Stimulated activated CD8-positive, alpha-beta memory T cell treated with anti-CD3 and anti-CD28 coated beads, Interleukin-12 subunit alpha, Interleukin-12 subunit beta, amount 100 ng/mL, for 1 hour (primary cell): ENCODE data around the gene MLPH.

ENCODE experiments used
- DNase-seq: peaks from one replicate; pipeline ENCODE4 v3.0.0-alpha.2; 2020; ENCODE audit warnings: low read depth

MLPH gene, protein sequence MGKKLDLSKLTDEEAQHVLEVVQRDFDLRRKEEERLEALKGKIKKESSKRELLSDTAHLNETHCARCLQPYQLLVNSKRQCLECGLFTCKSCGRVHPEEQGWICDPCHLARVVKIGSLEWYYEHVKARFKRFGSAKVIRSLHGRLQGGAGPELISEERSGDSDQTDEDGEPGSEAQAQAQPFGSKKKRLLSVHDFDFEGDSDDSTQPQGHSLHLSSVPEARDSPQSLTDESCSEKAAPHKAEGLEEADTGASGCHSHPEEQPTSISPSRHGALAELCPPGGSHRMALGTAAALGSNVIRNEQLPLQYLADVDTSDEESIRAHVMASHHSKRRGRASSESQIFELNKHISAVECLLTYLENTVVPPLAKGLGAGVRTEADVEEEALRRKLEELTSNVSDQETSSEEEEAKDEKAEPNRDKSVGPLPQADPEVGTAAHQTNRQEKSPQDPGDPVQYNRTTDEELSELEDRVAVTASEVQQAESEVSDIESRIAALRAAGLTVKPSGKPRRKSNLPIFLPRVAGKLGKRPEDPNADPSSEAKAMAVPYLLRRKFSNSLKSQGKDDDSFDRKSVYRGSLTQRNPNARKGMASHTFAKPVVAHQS

DNA sequence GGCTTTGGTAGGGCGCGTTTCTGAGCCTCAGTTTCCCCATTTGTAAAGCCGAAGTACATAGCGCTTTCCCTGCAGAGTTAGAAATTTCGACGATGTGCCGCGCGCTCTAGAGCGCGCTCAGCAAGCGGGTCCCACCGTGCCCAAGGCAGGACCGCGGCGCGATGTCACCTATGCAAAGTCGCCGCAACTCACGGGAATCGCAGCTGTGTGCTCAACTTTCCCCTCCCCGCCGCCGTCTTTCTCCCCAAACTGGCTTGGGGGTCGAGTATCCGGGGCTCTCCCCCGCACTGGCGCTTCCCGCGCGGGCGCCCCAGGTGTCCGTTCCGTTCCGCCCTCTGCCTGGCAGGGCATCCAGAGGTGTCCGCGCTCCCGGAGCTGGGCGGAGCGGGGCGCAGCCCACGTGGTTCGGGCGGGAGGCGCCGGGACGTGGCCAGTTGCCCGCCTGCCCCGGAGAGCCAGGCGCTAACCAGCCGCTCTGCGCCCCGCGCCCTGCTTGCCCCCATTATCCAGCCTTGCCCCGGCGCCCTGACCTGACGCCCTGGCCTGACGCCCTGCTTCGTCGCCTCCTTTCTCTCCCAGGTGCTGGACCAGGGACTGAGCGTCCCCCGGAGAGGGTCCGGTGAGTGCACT lies at the start of gene MLPH:
MLPH (plus strand) TSS at position 433 of the 630 bp plus-strand sequence. CDS start 6,176 bp downstream, outside the sequence.
- DNase-seq, result no peak

DNA sequence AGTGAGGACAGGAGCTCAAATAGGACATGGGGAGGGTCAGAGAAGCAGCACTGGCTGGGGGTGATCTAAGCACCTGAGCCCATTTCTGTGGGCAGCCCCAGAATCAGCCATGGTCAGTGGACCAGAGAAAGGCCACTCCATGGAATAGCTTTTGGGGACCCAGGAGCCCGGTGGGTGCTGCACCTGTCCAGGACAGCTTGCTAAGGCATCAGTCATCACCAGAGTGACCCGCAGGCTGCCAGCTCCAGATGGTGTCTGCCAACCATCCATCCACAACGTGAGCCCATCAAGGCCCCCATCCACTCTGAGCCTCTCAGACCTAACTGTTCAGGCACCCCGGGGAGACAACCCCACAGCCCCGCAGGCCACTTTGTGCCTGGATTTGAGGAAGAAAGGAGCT lies 49.5 kb upstream of the MLPH start:
- DNase-seq, result no peak

DNA sequence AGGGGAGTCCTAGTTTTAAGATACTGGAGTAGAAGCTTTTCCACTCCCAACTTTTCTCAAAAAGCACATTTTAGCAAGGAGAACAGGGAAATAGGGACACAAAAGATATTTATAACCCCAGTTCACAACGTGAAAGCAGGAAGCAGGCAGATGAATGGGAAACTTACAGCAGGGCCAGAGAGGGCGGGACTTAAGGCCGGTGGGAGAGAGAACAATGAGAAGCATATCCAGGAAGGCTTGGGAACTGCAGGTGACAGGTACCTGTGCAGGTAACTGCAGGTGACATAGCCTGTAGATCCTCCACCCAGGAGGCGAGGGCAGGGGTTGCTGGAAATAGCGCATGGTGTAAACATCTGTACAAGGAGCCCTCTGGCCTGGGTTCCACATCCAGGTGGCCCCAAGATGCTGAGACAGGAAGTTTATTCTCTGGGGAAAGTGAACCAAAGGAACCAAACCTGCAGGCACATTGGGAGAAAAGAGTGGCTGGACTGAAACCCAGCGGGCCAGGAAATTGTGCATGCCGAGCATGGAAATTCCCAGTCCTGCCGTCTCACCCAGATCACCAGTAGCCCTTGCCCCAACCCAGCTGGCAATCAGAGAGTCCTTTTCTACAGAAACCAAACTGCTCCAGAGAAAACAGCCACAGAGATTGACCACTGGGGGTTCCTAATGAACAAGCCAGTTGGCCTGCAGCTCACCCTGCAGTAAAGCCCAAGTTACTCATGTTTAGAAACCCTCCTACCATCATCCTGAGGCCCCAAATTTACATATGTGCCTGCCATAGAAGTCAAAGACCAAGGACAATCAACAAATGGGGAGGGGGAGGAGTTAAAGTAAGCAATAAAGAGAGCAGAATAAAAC lies 48.7 kb upstream of the MLPH start:
- no peak for DNase-seq

DNA sequence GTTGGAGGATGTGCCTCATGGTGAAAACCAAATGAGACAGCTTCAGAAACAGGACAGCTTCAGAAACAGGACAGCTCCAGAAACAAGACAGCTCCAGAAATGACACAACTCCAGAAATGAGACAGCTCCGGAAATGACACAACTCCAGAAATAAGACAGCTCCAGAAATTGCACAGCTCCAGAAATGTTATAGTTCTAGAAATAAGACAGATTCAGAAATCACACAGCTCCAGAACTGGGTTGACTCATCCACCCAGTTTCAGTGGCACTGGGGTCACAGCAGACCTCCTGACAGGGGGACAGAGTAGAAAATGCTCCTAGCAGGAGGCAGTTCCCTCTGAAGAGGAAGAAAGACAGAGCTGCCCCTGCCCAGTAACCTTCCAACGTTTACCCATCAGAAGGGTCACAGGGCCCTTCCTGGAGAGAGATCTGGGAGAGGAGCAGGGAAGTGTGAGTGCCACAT lies 46.2 kb upstream of the MLPH start:
- no peak for DNase-seq

DNA sequence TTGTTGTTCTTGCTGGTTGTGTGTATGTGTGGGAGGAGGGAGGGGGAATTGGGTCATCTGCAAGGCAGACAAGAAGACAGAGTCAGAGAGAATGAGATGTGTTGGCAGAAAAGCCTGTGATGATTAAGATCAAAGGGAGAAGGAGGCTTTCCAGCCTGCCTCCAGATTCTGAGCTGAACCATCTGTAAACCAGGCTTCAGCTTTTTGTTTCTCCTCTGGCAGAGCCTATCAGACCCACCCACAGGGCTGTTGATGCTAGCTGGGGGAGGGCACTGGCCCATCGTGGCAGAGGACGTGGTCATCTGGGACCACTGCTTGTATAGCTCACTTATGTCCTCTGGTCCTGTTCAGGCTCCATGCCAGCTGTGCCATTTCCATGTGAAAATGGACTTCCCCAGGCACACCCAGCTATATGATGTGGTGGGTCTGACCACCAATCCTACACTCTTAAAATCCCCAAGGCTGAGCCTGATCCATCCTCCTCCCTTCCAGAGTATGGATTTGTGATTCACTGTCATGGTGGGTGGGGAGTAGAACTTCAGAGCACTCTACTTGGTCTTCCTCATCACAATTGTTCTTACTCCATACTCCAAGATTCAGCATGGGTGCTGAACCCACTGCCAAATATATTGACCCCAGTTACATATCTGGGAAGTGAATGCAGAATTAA lies 45.3 kb upstream of the MLPH start:
- no peak for DNase-seq

DNA sequence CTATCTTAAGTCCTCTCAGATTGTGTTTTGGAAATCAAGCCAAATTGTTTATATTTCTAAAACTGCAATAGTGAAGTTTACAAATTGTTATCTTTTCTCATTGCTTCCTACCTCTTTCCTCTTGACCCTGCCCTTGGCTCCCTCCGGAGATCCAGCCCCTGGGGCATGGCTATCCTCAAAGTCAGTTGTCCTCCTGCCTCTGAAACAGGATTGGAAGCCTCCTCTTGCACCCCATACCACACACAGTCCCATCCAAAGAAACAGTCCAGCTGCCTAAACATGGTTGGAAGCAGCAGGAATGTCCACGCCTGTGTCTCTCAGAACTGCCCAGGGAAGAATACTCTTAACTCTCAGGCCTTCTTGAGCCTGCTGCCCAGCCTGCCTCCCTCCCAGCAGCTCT lies 43.0 kb upstream of the MLPH start:
- DNase-seq, result no peak

DNA sequence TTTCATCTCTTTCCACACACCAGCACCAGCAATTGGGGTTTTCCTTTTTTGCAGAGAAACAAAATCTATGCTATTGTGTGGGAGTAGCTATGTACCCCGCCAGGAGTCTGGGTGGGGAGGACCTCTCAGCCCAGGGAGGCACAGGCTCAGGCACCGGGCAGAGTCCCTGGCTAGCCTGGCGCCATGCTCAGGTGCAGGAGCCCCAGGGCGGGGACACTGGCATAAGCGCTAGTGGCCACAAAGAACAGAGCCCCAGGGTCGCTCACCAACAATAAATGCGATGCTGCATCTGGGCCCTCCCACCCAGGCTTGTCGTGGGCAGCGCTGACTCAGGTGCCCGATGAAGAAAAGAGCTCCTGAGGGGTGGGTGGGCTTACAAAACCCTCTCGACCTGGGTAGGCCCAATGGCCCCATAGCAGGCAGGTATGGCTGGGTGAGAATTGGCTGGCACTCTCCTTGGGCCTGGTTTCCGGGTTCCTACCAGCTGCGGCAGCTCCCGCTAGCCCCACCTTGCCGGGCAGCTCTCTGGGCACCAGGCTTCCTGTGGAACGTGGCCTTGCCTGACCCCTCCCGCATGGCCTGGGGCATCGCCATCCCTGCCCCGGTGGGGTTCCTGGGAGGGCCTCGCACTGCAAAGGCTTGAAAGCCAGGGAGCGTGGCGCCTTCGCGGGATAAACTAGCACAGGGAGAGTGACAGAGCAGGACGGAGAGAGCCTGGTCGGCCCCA lies 41.3 kb upstream of the MLPH start:
- DNase-seq, result no peak

DNA sequence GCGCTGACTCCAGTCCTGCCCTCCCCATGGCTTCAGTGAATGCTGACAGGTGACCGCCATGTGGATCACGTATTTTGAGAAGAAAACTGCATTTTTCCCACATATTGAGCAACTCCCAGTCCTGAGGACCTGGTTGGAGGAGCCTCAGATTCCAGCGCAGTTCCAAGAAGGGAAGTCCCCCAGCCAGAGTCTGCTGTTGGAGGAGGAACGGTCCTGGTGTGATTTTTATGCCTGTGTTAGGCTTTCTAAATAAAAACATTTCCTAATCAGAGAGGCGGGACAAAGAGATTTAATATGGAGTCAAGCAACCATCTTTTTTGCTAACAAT lies 40.7 kb upstream of the MLPH start:
- DNase-seq, result no peak

DNA sequence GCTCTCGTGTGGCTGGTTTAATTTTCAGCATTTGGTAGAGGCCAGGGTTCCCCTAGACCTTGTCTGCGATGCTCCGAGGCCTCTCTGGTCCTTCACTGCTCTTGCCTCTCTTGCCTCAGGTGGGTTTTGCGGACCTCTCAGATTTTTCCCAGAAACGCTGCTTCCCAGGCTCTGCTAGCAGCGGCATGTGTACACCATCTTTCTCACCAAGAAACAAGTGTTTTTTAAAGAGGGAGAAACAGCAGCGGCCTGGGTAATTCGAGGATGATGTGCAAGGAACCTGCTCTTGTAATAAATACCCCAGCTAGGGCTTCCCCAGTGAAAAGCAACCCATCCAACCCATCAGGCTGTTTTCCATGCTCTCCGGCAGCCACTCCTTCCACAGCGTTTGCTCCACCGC lies 39.6 kb upstream of the MLPH start:
- DNase-seq, result no peak

DNA sequence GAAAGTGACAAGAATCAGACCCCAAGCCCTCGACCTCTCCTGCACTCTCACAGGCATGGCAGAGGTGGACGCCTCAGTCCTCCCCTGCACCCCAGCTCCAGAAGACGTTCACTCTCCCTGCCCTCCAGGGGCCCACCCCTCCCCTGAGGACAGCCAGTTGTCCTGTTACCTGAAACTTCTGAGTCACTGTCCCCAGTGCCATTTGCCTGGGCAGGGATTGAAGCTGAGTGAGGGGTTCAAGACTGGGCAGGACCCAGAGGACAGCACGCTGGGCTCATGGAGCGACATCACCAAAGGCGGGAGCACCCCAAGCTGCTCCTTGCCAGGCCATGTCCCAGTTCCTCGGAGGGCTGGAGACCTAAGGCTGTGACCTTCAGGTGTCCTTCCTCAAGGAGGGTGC lies 38.9 kb upstream of the MLPH start:
- no peak for DNase-seq

DNA sequence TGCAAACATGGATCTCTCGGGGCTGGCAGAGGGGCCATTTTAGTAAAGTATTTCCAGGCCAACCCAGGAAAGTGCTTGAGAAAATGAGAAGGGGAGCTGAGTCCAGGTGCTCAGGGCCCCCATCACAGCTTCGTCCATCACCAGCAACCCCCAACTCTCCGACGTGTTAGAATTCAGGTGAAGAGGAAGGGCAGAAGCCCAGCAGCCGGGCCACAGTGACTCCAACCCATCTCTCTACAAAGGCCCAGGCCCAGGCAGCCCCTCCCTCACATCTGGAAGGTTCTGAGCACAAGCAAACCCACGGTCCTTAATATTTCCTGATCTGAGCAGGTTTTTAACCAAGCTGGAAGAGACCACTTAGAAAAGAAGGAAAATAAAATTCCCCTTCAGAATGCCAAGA lies 38.4 kb upstream of the MLPH start:
- DNase-seq, result no peak

DNA sequence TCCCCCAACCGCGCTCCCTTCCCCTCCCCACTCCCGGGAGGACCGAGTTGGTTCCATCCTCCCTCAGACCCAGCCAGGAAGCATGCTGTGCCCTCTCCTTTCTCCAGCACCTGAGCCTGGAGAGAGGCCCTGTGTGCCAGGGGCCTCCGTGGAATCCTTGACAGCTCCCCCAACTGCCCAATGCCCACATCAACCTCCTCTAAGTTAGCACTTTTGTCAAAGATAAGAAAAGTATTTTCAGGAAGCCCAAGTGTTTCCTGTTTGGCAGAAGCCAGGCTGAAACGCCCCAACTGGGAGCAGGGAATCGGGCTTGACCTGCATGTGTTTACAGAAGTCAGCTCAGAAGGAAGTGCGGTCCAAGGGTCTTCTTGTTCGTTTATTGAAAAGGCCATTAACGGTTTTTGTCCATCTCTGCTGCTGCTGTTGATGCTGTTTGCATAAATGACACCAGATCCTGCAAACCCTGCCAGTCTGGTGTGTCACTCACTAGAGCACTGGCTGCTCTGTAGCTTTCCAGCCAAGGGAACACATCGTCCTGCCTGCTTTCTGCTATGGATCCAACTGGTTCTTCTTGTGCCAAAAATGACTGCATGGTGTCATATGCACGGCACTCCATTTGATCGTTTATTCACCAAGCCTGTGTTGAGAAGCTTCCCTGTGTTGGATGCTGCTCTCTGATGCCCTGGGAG lies 37.7 kb upstream of the MLPH start:
- DNase-seq, result no peak

DNA sequence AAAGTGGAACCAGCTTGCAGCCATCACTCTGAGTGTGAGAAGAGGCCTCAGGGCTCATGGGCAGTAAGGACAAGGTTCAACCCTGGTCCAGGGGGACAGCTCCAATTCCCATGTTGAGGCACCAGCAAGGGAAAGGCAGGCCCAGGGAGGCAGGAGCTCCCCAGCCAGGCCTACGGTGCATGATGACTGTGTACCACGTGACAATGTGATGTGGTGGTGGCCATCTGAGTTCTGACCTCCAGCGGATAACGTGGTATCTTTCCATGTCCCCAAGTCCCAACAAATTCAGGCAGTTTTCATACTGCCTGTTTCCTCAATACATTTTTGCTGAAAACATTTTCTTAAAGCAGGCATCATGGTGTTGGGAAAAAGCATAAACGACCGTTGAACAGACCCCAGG lies 36.9 kb upstream of the MLPH start:
- DNase-seq, result no peak

DNA sequence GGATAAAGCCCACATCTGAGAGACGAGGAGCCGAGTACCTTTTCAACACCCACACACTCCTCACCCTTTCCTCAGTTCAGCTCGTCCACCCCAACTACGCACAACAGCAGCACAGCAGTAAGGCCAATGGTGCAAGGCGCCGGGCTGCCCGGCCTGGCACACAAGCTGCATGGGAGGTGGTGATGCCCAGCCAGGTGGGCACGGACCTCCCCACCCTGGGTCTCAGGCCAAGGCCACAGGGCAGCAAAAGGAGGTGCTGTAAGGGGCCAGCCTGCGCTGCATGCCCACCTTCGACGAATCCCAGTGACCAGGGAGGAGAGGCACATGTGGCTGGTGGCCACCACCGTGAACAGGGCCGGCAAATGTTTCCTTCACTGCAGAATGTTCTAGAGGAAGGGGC lies 36.5 kb upstream of the MLPH start:
- no peak for DNase-seq

DNA sequence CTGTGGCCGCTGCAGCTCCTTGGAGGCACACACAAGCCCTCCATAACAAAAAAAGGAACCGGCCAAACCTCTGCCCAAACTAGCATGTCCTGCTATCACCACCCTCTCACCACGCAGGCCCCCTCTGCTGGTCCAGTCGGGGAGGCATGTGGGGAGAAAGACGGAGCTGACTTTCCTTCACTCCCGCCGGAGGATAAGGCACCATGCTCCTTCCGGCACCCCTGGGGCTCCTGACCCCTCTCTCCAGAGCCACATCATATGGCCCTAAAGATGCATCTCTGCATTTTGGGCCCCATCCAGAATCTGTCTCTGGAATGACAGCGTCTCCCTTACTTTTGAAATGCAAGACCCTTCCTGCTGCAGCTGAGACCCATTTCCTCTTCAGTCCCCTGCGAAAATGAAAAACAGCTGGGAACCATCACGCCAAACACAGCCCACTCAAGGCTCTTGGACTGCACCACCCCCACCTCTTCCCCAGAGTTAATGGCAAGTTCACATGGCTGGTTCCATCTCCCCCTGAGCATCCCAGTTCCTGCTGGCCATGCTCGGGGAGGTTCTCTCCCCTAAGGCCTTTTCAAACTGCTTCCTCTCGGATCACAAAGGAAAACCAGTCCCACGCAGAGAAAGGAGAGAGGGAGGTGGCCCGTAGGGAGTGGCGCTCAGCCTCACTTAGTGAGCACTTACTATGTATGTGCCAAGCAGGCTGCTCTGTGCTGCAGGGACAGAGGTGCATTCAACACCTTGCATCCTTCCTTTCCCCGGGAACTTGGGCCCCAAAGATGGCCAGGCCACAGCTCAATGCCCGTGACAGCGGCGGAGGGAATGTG lies 35.2 kb upstream of the MLPH start:
- DNase-seq, result no peak

DNA sequence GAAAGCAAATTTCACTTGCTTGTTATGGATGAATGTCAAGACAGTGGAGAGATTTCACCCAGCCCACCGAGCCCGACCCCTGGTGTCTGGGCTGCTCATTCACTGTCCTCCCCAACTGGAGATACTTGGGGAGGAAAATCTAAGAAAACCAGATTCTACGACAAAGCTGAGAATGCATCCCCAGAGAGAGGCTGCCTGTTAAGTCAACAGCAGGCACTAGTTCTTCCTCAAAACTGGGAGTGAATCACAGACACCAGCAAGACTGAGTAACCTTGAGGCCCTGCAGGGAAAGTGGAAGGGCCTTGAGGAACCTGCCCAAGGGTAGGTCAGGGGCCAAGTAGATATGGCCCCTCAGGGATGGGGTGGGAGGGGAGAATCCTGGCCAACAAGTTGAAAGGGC lies 34.2 kb upstream of the MLPH start:
- no peak for DNase-seq

DNA sequence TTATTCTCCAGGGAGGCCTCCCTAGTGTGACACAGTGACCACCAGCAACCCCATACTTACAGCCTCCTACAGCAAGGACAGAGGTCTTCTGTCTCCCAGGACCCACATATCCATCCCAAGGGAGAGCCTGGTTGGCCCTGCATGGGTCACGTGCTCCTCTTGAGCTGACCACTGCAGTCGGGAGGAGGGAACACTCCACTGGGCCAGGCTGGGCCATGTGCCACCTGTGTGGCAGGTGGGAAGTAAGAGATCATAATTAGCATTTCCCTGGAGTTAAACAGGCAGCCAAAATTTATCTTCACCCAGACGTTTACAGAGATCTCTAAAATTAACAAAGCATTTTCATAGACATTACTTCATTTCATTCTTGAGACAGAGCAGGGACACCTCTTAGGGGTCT lies 33.4 kb upstream of the MLPH start:
- DNase-seq, result no peak

DNA sequence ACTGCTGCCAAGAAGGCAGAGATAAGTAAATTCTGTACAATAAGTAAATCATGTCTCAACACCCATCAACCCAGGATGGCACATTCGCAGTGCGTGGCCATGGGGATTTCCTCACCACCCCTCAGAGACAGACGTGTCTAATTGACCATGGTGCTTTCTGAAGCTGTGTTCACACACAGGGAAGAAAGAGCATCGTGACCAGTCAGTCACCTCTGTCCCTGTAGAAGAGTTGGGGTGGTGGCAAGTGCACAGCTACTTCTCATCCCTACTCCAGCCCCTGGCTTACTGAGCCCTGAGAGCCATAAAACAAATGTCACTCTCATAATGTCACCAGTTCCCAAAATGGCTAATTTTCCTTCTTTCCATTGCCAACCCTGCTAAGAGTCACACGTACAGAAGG lies 31.3 kb upstream of the MLPH start:
- DNase-seq, result no peak

DNA sequence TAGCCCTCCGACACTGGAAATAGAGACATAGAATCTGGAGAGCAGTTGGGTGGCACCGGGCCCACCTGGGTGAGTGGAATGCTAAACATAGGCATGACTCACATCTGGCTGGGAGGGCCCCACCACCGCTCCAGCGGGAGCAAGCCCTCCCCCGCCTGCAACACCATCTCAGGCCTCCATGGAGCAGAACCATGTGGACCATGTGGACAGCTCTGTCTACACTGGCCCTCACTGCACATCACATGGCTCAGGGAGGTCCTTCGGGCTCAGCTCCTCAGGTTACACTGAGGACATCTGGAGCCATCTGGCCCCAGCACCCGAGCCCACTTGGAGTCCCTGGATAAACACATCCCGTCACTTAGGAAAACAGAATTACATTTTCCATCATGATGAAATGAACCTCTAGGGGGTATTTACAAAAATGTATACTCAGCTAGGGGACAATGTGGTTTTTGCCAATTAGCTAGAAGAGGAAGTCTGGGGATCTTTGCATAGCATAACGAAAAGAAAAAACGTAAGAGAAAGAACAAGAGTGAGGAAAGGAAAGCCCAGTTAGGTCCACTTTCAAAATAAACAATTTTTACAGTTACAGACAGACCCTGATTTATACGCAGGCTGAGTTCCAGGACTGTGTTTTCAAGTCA lies 30.7 kb upstream of the MLPH start:
- DNase-seq, result no peak
